Measurements from ENCODE around the gene PRDM7.
A peak's percentile ranks its signal among the peaks of the same experiment; 100 is the strongest.
"Not testable (repeated sequence)": the region's sequence is repeated elsewhere in the genome, so short reads cannot be mapped to it uniquely, and the experiment has no call there.

PRDM7 gene

GRCh38 chr16:90077240-90077756, at the start of gene PRDM7:
PRDM7 (minus strand) TSS chr16:90077331; CDS start chr16:90075910, 1,421 bp downstream.
- DNase-seq: peak; percentile 99
- in situ Hi-C loops (cut with MboI; ENCODE audit: low pct_unique_long_range_greater_than_20kb, low sequenced_read_pairs): no loop called here

DNA sequence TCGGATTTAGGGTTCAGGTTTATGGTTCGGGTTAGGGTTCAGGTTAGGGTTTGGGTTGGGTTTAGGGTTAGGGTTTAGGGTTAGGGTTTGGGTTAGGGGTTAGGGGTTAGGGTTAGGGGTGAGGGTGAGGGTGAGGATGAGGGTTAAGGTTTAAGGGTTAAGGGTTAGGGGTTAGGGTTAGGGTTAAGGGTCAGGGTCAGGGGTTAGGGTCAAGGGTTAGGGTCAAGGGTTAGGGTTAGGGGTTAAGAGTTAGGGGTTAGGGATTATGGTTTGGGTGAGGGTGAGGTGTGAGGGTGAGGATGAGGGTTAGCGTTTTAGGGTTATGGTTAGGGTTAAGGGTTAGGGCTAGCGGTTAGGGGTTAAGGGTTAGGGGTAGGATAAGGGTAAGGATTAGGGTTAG, 44.7 kb upstream of the PRDM7 start:
- DNase-seq; in situ Hi-C loops (cut with MboI; ENCODE audit: low pct_unique_long_range_greater_than_20kb, low sequenced_read_pairs): not testable (repeated sequence)

DNA sequence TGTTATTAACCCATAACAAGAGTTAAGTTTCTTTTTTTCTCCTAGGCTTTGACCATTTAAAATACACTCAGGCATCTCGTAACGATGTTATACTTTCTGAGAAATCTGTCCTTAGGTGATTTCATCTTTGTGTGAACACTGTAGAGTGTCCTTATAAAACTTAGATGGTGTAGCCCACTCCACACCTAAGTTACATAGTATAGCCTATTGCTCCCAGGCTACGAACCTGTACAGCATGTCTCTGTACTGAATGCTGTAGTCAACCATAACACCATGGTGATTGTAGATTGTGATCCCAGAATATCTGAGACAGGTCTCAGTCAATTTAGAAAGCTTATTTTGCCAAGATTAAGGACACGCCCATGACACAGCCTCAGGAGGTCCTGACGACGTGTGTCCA, 30.5 kb upstream of the PRDM7 start:
- DNase-seq; in situ Hi-C loops (cut with MboI; ENCODE audit: low pct_unique_long_range_greater_than_20kb, low sequenced_read_pairs): not testable (repeated sequence)

- DNase-seq; in situ Hi-C loops (cut with MboI; ENCODE audit: low pct_unique_long_range_greater_than_20kb, low sequenced_read_pairs): not testable (repeated sequence)
Observed at GRCh38 chr16:90107060-90107459, 29.9 kb upstream of the PRDM7 start.

DNA sequence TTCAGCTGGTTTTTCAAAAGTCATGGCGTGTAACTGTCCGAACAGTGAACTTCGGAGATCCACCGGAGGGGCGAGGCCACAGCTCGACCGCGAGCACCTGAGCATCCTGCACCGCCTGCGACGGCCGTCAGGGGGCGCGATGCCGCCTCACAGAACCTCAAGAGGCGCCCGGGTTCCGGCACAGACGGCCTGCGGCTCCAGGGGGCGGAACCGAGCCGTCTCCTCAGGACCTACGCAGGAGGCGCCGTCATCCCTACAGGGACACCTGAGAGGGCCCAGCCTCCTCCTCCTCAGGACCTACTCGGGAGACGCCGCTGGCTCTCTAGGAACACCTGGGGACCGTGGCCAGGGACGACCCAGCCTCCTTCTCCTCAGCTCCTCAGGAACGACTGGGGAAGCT, 29.1 kb upstream of the PRDM7 start:
- in situ Hi-C loops (cut with MboI; ENCODE audit: low pct_unique_long_range_greater_than_20kb, low sequenced_read_pairs); DNase-seq: not testable (repeated sequence)

- in situ Hi-C loops (cut with MboI; ENCODE audit: low pct_unique_long_range_greater_than_20kb, low sequenced_read_pairs); DNase-seq: not testable (repeated sequence)
Observed at GRCh38 chr16:90104725-90105124, 27.6 kb upstream of the PRDM7 start.

DNA sequence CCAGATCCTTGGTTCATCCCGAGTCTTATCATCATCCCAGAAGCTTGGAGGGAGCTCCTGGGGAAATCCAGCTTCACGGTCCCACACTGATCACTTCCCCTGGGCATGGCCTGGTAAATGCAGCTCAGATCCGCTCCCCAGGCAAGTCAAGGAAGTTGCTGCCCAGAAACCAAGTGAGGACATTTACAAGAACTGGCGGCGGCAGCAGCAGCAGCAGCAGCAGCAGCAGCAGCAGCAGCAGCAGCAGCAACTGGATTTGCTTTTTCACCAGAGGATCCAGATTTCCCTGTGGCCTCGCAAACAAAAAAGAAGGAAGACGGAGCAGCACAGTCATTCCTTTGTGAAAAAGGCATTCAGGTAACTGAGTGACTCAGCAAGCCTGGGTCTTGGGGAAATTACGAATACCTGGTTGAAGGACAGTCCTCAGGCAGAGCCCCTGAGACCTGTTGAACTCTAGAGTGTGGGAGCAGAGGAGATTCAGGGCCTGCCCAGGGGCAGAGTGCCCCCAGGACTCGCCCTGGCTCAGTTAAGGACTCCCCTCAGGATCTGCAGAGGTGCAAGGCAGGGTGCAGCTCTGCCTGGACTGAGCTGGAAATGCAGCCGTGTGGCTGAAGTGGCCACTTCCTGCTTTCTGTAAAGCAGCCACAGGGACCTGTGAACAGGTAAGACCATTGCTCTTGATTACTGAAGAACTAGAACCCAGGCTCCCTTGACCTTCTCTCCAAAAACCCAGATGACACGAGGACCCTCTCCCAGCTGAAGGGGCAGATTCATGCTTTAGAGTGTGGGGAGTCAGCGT, 25.2 kb upstream of the PRDM7 start:
- in situ Hi-C loops (cut with MboI; ENCODE audit: low pct_unique_long_range_greater_than_20kb, low sequenced_read_pairs); DNase-seq: not testable (repeated sequence)

- DNase-seq; in situ Hi-C loops (cut with MboI; ENCODE audit: low pct_unique_long_range_greater_than_20kb, low sequenced_read_pairs): not testable (repeated sequence)
Observed at GRCh38 chr16:90101332-90101731, 24.2 kb upstream of the PRDM7 start.

- in situ Hi-C loops (cut with MboI; ENCODE audit: low pct_unique_long_range_greater_than_20kb, low sequenced_read_pairs): not testable (repeated sequence)
Observed at GRCh38 chr16:90100790-90101189, 23.7 kb upstream of the PRDM7 start.

GRCh38 chr16:90100229-90100628, 23.1 kb upstream of the PRDM7 start:
- in situ Hi-C loops (cut with MboI; ENCODE audit: low pct_unique_long_range_greater_than_20kb, low sequenced_read_pairs); DNase-seq: not testable (repeated sequence)

More at GRCh38 chr16:90100790-90101189, 23.7 kb upstream of the PRDM7 start:
- not testable (repeated sequence) for DNase-seq

GRCh38 chr16:90098936-90099335, 21.8 kb upstream of the PRDM7 start:
- in situ Hi-C loops (cut with MboI; ENCODE audit: low pct_unique_long_range_greater_than_20kb, low sequenced_read_pairs): not testable (repeated sequence)

GRCh38 chr16:90097010-90097684, 20.0 kb upstream of the PRDM7 start:
- in situ Hi-C loops (cut with MboI; ENCODE audit: low pct_unique_long_range_greater_than_20kb, low sequenced_read_pairs); DNase-seq: not testable (repeated sequence)

More at GRCh38 chr16:90098936-90099335, 21.8 kb upstream of the PRDM7 start:
- not testable (repeated sequence) for DNase-seq

- DNase-seq; in situ Hi-C loops (cut with MboI; ENCODE audit: low pct_unique_long_range_greater_than_20kb, low sequenced_read_pairs): not testable (repeated sequence)
Observed at GRCh38 chr16:90094791-90095190, 17.7 kb upstream of the PRDM7 start.

- in situ Hi-C loops (cut with MboI; ENCODE audit: low pct_unique_long_range_greater_than_20kb, low sequenced_read_pairs); DNase-seq: not testable (repeated sequence)
Observed at GRCh38 chr16:90094296-90094695, 17.2 kb upstream of the PRDM7 start.

- in situ Hi-C loops (cut with MboI; ENCODE audit: low pct_unique_long_range_greater_than_20kb, low sequenced_read_pairs); DNase-seq: not testable (repeated sequence)
Observed at GRCh38 chr16:90093799-90094198, 16.7 kb upstream of the PRDM7 start.

DNA sequence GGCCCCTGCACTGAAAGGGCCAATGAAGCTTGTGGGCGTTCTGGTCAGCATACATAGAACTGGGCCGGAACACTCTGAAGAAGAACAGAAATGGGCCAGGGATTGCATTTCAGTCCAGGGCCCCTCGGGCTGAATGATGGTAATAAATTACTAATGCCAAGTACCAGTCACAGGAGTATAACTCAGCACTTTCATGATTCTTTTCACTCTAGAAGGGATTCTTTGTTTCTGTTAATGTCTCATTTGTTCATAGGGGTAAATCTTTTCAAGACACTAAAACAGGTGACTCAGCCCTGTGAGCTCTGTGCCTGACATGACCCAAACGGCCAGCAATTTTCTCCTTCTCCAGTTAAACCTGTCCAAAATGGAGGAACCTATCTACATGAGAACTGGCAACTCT, 15.7 kb upstream of the PRDM7 start:
- not testable (repeated sequence) for DNase-seq

GRCh38 chr16:90084215-90084950, 7.3 kb upstream of the PRDM7 start:
- in situ Hi-C loops (cut with MboI; ENCODE audit: low pct_unique_long_range_greater_than_20kb, low sequenced_read_pairs): no loop called here
- DNase-seq: no peak

More for the DNA sequence above, 15.7 kb upstream of the PRDM7 start:
- in situ Hi-C loops (cut with MboI; ENCODE audit: low pct_unique_long_range_greater_than_20kb, low sequenced_read_pairs): not testable (repeated sequence)

DNA sequence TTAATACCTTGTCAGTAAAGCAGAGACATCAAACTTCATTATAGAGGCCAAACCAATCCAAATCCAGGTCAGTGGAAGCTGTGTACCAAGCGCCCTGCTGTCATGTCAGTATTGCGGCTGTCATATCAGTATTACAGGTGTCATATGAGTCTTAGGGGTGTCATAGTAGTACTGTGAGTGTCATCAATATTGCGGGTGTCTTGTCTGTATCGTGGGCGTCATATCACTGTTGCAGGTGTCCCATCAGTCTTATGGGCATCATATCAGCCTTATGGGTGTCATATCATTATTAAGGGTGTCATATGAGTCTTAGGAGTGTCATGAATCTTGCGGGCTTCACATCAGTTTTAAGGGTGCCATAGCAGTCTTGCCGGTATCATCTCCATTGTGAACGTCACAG, 6.0 kb upstream of the PRDM7 start:
- in situ Hi-C loops (cut with MboI; ENCODE audit: low pct_unique_long_range_greater_than_20kb, low sequenced_read_pairs): no loop called here

GRCh38 chr16:90081606-90081970, 4.5 kb upstream of the PRDM7 start:
- in situ Hi-C loops (cut with MboI; ENCODE audit: low pct_unique_long_range_greater_than_20kb, low sequenced_read_pairs): no loop called here
- DNase-seq: no peak

More for the DNA sequence above, 6.0 kb upstream of the PRDM7 start:
- no peak for DNase-seq
